DOHH2 (cell line): ENCODE data around the gene POLD4.
A peak's percentile ranks its signal among the peaks of the same experiment; 100 is the strongest.
"Not testable (repeated sequence)": the region's sequence is repeated elsewhere in the genome, so short reads cannot be mapped to it uniquely, and the experiment has no call there.

Experiments used
- H3F3A ChIP-seq: fragments of 200-600 bp; sonication (generic), shearing (Covaris generic); 2 replicates; pipeline ENCODE4 v1.6.0; 2016; ENCODE audit warnings: antibody characterized with exemption, mild to moderate bottlenecking; ENCODE audit not compliant: control insufficient read depth, insufficient read depth
- H3K27ac ChIP-seq: fragments of 200-600 bp; sonication (generic); 2 replicates; pipeline ENCODE4 v1.5.1; 2014; ENCODE audit warnings: low read depth, mild to moderate bottlenecking, low read length, moderate library complexity
- H3K27me3 ChIP-seq: fragments of 200-600 bp; sonication (generic); 2 replicates; pipeline ENCODE4 v1.6.1; 2014; ENCODE audit warnings: mild to moderate bottlenecking, low read length, mixed read lengths; ENCODE audit not compliant: control insufficient read depth
- H3K36me3 ChIP-seq: fragments of 200-600 bp; sonication (generic); 2 replicates; pipeline ENCODE4 v1.6.1; 2014; ENCODE audit warnings: mild to moderate bottlenecking, low read length, moderate library complexity, mixed read lengths; ENCODE audit not compliant: control insufficient read depth
- H3K4me1 ChIP-seq: fragments of 200-600 bp; sonication (generic); 2 replicates; pipeline ENCODE4 v1.6.1; 2014; ENCODE audit warnings: mild to moderate bottlenecking, low read length, mixed read lengths; ENCODE audit not compliant: control insufficient read depth
- H3K4me2 ChIP-seq: fragments of 200-600 bp; sonication (generic); 2 replicates; pipeline ENCODE4 v1.6.0; 2014; ENCODE audit warnings: mild to moderate bottlenecking, low read length, moderate library complexity
- H3K4me3 ChIP-seq: fragments of 200-600 bp; sonication (generic); 2 replicates; pipeline ENCODE4 v1.5.1; 2014; ENCODE audit warnings: mild to moderate bottlenecking, low read length, mixed read lengths
- H3K79me2 ChIP-seq: fragments of 200-600 bp; sonication (generic); 2 replicates; pipeline ENCODE4 v1.6.1; 2014; ENCODE audit warnings: mild to moderate bottlenecking, low read length, mixed read lengths; ENCODE audit not compliant: control insufficient read depth
- H3K9me2 ChIP-seq: fragments of 200-600 bp; sonication (generic); replicated peaks from 2 replicates; pipeline ENCODE4 v1.6.1; 2014; ENCODE audit warnings: mild to moderate bottlenecking, low read length, mixed read lengths; ENCODE audit not compliant: control insufficient read depth
- H3K9me3 ChIP-seq: fragments of 200-600 bp; sonication (generic); 2 replicates; pipeline ENCODE4 v1.6.1; 2014; ENCODE audit warnings: antibody characterized with exemption, low read length, mixed read lengths; ENCODE audit not compliant: control insufficient read depth, insufficient read depth
- H4K20me1 ChIP-seq: fragments of 200-600 bp; sonication (generic); 2 replicates; pipeline ENCODE4 v1.6.0; 2014; ENCODE audit warnings: low read depth, mild to moderate bottlenecking, antibody characterized with exemption, low read length, moderate library complexity; ENCODE audit not compliant: control insufficient read depth, insufficient read depth
- CTCF ChIP-seq: fragments of 200-600 bp; sonication (generic); IDR thresholded peaks from one replicate; pipeline ENCODE4 v1.5.1; 2014; ENCODE audit warnings: antibody characterized with exemption, mild to moderate bottlenecking, low read depth, low read length; ENCODE audit not compliant: poor library complexity, severe bottlenecking
- EZH2phosphoT487 ChIP-seq: fragments of 200-600 bp; sonication (generic); IDR thresholded peaks from 2 replicates; pipeline ENCODE4 v1.6.1; 2017; ENCODE audit warnings: borderline replicate concordance, mild to moderate bottlenecking, antibody characterized with exemption, low read length, moderate library complexity, mixed read lengths

The POLD4 gene

DNA sequence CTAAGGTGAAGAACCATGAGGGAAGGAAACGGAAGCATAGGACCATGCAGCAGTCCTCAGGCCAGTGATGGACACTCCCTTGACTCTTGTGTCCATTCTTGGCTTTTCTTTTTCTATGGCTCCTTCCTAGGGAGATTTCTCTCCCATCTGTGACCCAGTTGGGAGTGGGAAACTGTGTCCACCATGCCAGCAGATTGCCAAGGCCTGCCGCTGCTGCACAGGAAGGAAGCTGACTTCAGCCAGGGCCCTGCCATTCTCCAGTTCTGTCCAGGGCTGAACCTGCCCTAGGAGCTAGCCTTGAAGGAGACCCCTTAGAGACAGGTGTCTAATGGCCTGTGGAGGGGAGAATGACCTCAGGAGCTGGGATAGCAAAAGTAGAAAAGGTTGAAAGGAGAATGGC is 32.7 kb downstream of the POLD4 start:
- Histone ChIP-seq H3K9me3 (no peaks in the 10 kb centered on the region), H4K20me1 (no peaks in the 10 kb centered on the region), H3K79me2 (peaks cover 11% of the 10 kb centered on the region), H3K4me3 (no peak overlapping the region), H3K27ac (no peak overlapping the region), H3K4me1 (peaks cover 18% of the 10 kb centered on the region), H3K36me3 (no peaks in the 10 kb centered on the region), H3F3A (no peaks in the 10 kb centered on the region), H3K9me2 (no peaks in the 10 kb centered on the region), H3K27me3 (no peaks in the 10 kb centered on the region), H3K4me2 (no peak overlapping the region)
- TF ChIP-seq CTCF (no peak), EZH2phosphoT487 (no peak)

DNA sequence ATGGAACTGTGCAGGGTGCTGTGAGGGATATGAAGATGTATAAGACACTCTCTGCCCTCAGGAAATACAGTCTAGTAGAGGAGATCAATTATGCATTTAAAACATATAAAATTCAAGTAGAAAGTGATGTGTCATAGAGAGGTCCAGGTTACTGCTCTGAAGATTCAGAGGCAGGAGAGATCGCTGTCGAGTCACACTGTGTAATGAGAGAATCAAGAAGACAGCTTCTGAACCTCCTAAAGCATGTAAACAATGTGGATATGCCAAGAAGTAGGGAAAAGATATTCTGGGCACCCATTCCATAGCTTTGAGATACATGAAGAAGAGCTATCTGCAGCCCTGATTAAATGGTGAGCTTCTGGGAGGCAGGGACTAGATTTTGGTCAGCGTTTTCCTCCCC is 33.3 kb downstream of the POLD4 start:
- TF ChIP-seq EZH2phosphoT487 (no peak), CTCF (no peak)
- H3F3A ChIP-seq: peaks cover 3% of the 10 kb centered on the region
- H3K36me3 ChIP-seq: no peaks in the 10 kb centered on the region
- no peaks in the 10 kb centered on the region for H3K9me2 ChIP-seq
- no peaks in the 10 kb centered on the region for H4K20me1 ChIP-seq
- no peak overlapping the region for H3K4me2 ChIP-seq
- no peak overlapping the region for H3K4me3 ChIP-seq
- H3K79me2 ChIP-seq: peaks cover 11% of the 10 kb centered on the region
- H3K27ac ChIP-seq: no peak overlapping the region
- peaks cover 18% of the 10 kb centered on the region for H3K4me1 ChIP-seq
- no peaks in the 10 kb centered on the region for H3K9me3 ChIP-seq
- H3K27me3 ChIP-seq: no peaks in the 10 kb centered on the region

DNA sequence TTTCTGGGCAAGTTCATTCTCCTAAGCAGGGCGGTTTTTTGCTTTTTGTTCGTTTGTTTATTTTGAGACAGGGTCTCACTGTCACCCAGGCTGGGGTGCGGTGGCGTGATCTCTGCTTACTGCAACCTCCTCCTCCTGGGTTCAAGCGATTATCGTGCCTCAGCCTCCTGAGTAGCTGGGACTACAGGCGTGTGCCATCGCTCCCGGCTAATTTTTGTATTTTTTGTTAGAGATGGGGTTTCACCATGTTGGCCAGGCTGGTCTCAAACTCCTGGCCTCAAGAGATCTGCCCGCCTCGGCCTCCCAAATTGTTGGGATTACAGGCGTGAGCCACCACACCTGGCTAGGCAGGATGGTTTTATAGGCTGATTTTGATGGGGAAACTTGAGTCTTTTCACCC is 34.5 kb downstream of the POLD4 start:
- Histone ChIP-seq H3K4me1 (peaks cover 18% of the 10 kb centered on the region), H3K4me3 (peak overlapping the region; percentile 78), H3K4me2 (peak overlapping the region; percentile 96), H3K79me2 (peaks cover 11% of the 10 kb centered on the region)
- not testable (repeated sequence) for H3K9me3 ChIP-seq, H3F3A ChIP-seq, H3K9me2 ChIP-seq, H3K27me3 ChIP-seq, H4K20me1 ChIP-seq, H3K36me3 ChIP-seq, H3K27ac ChIP-seq

DNA sequence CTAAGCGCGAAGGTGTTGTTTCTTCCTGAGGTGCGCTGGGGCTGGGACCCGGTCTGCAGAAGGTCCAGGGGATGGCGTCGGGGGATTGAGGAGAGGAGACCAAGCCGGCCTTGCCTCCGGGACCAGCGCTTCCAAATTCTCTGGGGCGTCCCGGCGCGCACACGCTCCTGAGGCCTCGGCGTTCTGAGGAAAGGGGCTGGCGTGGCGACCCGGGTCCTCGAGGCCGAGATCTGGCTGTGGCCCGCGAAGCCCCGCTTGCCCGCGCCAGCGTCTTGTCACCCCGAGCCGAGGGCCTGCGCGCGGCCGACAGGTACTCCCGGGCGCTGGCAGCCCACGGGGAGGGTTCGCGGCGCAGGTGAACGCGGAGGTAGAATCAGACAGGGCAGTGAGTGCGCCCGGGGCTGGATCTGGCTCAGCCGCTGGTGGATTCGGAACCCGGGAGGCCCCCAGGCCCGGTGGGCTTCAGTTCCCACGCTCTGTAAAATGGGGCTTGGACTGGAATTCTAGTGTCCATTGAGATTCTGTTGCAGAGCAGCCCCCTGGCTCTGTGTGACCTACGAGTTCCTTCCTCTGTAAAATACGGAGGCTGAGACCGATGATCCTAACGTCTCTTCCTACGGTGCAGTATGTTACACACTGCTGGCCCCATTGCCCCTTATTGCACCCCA is 35.3 kb downstream of the POLD4 start:
- no peaks in the 10 kb centered on the region for H3K9me2 ChIP-seq
- H3K4me3 ChIP-seq: peak overlapping the region; percentile 78
- no peak for TF ChIP-seq CTCF
- TF ChIP-seq EZH2phosphoT487: no peak
- no peaks in the 10 kb centered on the region for H4K20me1 ChIP-seq
- peaks cover 5% of the 10 kb centered on the region for H3F3A ChIP-seq
- H3K36me3 ChIP-seq: no peaks in the 10 kb centered on the region
- H3K4me1 ChIP-seq: peaks cover 18% of the 10 kb centered on the region
- no peak overlapping the region for H3K27ac ChIP-seq
- H3K79me2 ChIP-seq: peaks cover 11% of the 10 kb centered on the region
- no peaks in the 10 kb centered on the region for H3K27me3 ChIP-seq
- peak overlapping the region; percentile 96 for H3K4me2 ChIP-seq
- H3K9me3 ChIP-seq: no peaks in the 10 kb centered on the region
